Panc1 (cell line): Measurements from ENCODE around the gene ATP1A1. TPM values are rescaled to one million over a fixed set of nuclear protein-coding genes. Genes with fewer than 3 reads are reported as not detected.

Source experiments
- ATAC-seq: fragments of 200-7000 bp; cut with Tn5 transposase; 2 replicates; pipeline ENCODE4 v1.9.1; 2020; ENCODE audit warnings: mild to moderate bottlenecking, moderate library complexity
- BruUV-seq: library from RNA; stranded (reverse); fragments of 400-500 nt; replicated peaks from 2 replicates; lab custom pipeline; 2021; lab: Mats Ljungman, UMichigan
- CTCF ChIA-PET: fragments of 300-600 bp; sonication (Branson Sonifier 250); formaldehyde crosslinking; loops from one replicate; lab custom pipeline; 2022; ENCODE audit warnings: antibody characterized with exemption; lab: Charles Lee
- POLR2A ChIA-PET: fragments of 300-600 bp; sonication (Branson Sonifier 250); formaldehyde crosslinking; loops from one replicate; lab custom pipeline; 2022; ENCODE audit warnings: antibody characterized with exemption; lab: Charles Lee
- DNase-seq: peaks from one replicate; pipeline ENCODE4 v3.0.0-alpha.2; 2010; ENCODE audit warnings: low read depth, low spot score
- H3K27ac ChIP-seq: 2 replicates; pipeline ENCODE4 v1.5.1; 2011; ENCODE audit warnings: mild to moderate bottlenecking, low read length, inconsistent platforms
- H3K27me3 ChIP-seq: fragments of 200-500 bp; sonication (Bioruptor generic); 2 replicates; pipeline ENCODE4 v1.6.0; 2014; ENCODE audit warnings: low read length, inconsistent platforms; ENCODE audit not compliant: control insufficient read depth, insufficient read depth
- H3K36me3 ChIP-seq: fragments of 200-500 bp; sonication (Bioruptor generic); 2 replicates; pipeline ENCODE4 v1.5.1; 2014; ENCODE audit warnings: inconsistent platforms, mild to moderate bottlenecking, low read length, moderate library complexity; ENCODE audit not compliant: control insufficient read depth, insufficient read depth
- H3K4me1 ChIP-seq: 2 replicates; pipeline ENCODE4 v1.5.1; 2011; ENCODE audit warnings: inconsistent platforms, mild to moderate bottlenecking, low read length, moderate library complexity; ENCODE audit not compliant: control insufficient read depth, insufficient read depth
- H3K4me3 ChIP-seq, 2 experiments: 2 replicates each; pipeline ENCODE4 v1.5.1; 2011 to 2012; ENCODE audit warnings: low read depth in 2 of 2, low read length in 2 of 2, mild to moderate bottlenecking in 2 of 2, inconsistent platforms in 1 of 2, moderate library complexity in 1 of 2
- H3K9me3 ChIP-seq: fragments of 200-500 bp; sonication (Bioruptor generic); 2 replicates; pipeline ENCODE4 v1.5.1; 2014; ENCODE audit warnings: low read depth, mild to moderate bottlenecking, inconsistent platforms, low read length, moderate library complexity; ENCODE audit not compliant: control insufficient read depth, insufficient read depth
- POLR2AphosphoS5 ChIP-seq: IDR thresholded peaks from 2 replicates; pipeline ENCODE4 v1.6.1; 2012; ENCODE audit warnings: mild to moderate bottlenecking, low read depth, low read length, moderate library complexity
- SIN3A ChIP-seq: IDR thresholded peaks from 2 replicates; pipeline ENCODE4 v1.6.1; 2012; ENCODE audit warnings: low read depth, mild to moderate bottlenecking, low read length, moderate library complexity, borderline replicate concordance; ENCODE audit not compliant: insufficient read depth
- TCF7L2 ChIP-seq: IDR thresholded peaks from 2 replicates; pipeline ENCODE4 v1.6.1; 2011; ENCODE audit warnings: mild to moderate bottlenecking, low read depth, low read length, inconsistent platforms
- in situ Hi-C: cut with HindIII; loops from 2 replicates; pipeline ENCODE4 v1.10.0; 2016; ENCODE audit warnings: low sequenced_read_pairs, low pct_unique_long_range_greater_than_20kb
- intact Hi-C: fragments of 100-400 bp; cut with micrococcal nuclease; formaldehyde crosslinking; loops from one replicate; pipeline ENCODE4 v1.10.0; 2022; ENCODE audit not compliant: unreplicated experiment
- total RNA-seq: library from RNA; stranded (reverse); gene quantifications from one replicate; pipeline ENCODE4 v1.2.1, GENCODE V29; 2021; ENCODE audit not compliant: unreplicated experiment
- TF ChIP-seq, protein P1 (sequence below): fragments of 450-650 bp; IDR thresholded peaks from 2 replicates; pipeline ENCODE4 v1.5.1; 2017; ENCODE audit warnings: mild to moderate bottlenecking
- TF ChIP-seq, protein P2 (sequence below), 2 experiments: IDR thresholded peaks; 2 replicates each; pipeline ENCODE4 v1.6.1; 2011 to 2012; ENCODE audit warnings: low read depth in 2 of 2, control low read depth in 1 of 2, low read length in 1 of 2, mild to moderate bottlenecking in 1 of 2, moderate library complexity in 1 of 2; ENCODE audit not compliant: insufficient read depth in 1 of 2

ATP1A1 gene
- total RNA-seq, 1 experiment from 2014 or later: 131 TPM

DNA sequence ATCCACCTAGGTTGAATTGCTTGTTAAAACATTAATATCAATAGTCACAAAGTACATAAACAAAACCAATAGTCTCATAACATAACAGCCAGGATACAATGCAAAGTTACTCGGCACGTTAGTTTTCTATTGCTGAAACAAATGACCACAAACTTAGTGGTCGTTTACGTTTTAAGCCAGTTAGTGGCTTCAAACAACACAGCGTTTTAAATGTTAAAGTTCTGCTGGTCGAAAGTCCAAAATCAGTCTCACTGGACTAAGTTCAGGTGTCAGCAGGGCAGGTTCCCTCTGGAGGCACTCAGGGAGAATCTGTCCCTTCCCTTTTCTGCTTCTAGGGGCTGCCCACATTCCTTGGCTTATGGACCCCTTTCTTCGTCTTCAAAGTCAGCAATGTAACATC is 35.6 kb upstream of the ATP1A1 start:
- in situ Hi-C loops (no loop called here), intact Hi-C loops (no loop called here)
- DNase-seq: no peak
- no TSS peak for BruUV-seq
- CTCF ChIA-PET: no interaction called here
- no peaks in the 10 kb centered on the region for H3K9me3 ChIP-seq
- no peak overlapping the region for H3K4me3 ChIP-seq
- no peaks in the 10 kb centered on the region for H3K36me3 ChIP-seq
- H3K27ac ChIP-seq: no peak overlapping the region
- TF ChIP-seq TCF7L2: no peak
- TF ChIP-seq, protein P1, sequence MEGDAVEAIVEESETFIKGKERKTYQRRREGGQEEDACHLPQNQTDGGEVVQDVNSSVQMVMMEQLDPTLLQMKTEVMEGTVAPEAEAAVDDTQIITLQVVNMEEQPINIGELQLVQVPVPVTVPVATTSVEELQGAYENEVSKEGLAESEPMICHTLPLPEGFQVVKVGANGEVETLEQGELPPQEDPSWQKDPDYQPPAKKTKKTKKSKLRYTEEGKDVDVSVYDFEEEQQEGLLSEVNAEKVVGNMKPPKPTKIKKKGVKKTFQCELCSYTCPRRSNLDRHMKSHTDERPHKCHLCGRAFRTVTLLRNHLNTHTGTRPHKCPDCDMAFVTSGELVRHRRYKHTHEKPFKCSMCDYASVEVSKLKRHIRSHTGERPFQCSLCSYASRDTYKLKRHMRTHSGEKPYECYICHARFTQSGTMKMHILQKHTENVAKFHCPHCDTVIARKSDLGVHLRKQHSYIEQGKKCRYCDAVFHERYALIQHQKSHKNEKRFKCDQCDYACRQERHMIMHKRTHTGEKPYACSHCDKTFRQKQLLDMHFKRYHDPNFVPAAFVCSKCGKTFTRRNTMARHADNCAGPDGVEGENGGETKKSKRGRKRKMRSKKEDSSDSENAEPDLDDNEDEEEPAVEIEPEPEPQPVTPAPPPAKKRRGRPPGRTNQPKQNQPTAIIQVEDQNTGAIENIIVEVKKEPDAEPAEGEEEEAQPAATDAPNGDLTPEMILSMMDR: no peak
- no peak for TF ChIP-seq SIN3A
- TF ChIP-seq, protein P2, sequence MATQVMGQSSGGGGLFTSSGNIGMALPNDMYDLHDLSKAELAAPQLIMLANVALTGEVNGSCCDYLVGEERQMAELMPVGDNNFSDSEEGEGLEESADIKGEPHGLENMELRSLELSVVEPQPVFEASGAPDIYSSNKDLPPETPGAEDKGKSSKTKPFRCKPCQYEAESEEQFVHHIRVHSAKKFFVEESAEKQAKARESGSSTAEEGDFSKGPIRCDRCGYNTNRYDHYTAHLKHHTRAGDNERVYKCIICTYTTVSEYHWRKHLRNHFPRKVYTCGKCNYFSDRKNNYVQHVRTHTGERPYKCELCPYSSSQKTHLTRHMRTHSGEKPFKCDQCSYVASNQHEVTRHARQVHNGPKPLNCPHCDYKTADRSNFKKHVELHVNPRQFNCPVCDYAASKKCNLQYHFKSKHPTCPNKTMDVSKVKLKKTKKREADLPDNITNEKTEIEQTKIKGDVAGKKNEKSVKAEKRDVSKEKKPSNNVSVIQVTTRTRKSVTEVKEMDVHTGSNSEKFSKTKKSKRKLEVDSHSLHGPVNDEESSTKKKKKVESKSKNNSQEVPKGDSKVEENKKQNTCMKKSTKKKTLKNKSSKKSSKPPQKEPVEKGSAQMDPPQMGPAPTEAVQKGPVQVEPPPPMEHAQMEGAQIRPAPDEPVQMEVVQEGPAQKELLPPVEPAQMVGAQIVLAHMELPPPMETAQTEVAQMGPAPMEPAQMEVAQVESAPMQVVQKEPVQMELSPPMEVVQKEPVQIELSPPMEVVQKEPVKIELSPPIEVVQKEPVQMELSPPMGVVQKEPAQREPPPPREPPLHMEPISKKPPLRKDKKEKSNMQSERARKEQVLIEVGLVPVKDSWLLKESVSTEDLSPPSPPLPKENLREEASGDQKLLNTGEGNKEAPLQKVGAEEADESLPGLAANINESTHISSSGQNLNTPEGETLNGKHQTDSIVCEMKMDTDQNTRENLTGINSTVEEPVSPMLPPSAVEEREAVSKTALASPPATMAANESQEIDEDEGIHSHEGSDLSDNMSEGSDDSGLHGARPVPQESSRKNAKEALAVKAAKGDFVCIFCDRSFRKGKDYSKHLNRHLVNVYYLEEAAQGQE (IDR thresholded peaks at IDR 0.05; ENCODE audit: insufficient read depth in 1 of 2, low read depth in 2 of 2, low read length in 1 of 2): no peak
- no peak for ATAC-seq
- no peaks in the 10 kb centered on the region for H3K27me3 ChIP-seq
- POLR2A ChIA-PET: no interaction called here
- H3K4me1 ChIP-seq: no peaks in the 10 kb centered on the region

DNA sequence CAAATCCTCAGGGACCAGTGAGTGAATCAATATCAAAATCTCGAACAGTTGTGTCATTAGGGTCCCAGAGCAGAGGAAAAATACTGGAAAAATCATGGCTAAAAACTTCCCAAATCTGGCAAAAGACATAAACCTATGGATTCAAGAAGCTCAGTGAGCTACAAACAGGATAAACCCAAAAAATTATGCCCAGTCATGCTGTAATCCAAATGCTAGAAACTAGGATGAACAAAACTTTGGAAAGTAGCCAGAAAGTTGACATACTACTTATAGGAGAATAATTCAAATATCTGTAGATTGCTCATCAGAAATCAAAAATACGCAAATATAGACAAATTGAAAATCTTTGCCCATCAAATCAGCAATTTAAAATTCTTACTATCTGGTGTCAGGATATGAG is 34.6 kb upstream of the ATP1A1 start:
- CTCF ChIA-PET: no interaction called here
- ATAC-seq (no peak), DNase-seq (no peak)
- in situ Hi-C loops (no loop called here), intact Hi-C loops (no loop called here)
- H3K27me3 ChIP-seq: no peaks in the 10 kb centered on the region
- POLR2A ChIA-PET: no interaction called here
- no peaks in the 10 kb centered on the region for H3K4me1 ChIP-seq
- H3K27ac ChIP-seq: no peak overlapping the region
- H3K9me3 ChIP-seq: no peaks in the 10 kb centered on the region
- no peak overlapping the region for H3K4me3 ChIP-seq
- H3K36me3 ChIP-seq: no peaks in the 10 kb centered on the region
- TF ChIP-seq, protein P2 (IDR thresholded peaks at IDR 0.05; ENCODE audit: insufficient read depth in 1 of 2, low read depth in 2 of 2, low read length in 1 of 2): no peak
- no peak for TF ChIP-seq SIN3A
- TF ChIP-seq POLR2AphosphoS5: no peak
- TF ChIP-seq TCF7L2: no peak
- TF ChIP-seq, protein P1: no peak
- BruUV-seq: no TSS peak
